ENCODE measurements around the gene GALNT14.

GALNT14 gene

GRCh38 chr2:31071741-31072140 lies 66.5 kb downstream of the GALNT14 start:
- no peak for TF ChIP-seq CTCF (IDR thresholded peaks at IDR 0.05)

GRCh38 chr2:31070339-31071125 lies 67.7 kb downstream of the GALNT14 start:
- H3K4me2 ChIP-seq (ENCODE audit: low read length) = no peak overlapping the region
- H3K27me3 ChIP-seq (ENCODE audit: control insufficient read depth, insufficient read depth, low read length) = no peaks in the 10 kb centered on the region
- no peaks in the 10 kb centered on the region for H3K36me3 ChIP-seq (ENCODE audit: control insufficient read depth, insufficient read depth, low read length)
- H3K79me2 ChIP-seq = no peaks in the 10 kb centered on the region
- H3K4me3 ChIP-seq (ENCODE audit: low read depth, low read length) = no peak overlapping the region
- TF ChIP-seq CTCF (IDR thresholded peaks at IDR 0.05) = no peak
- no peak overlapping the region for H3K9ac ChIP-seq
- H3K27ac ChIP-seq = no peak overlapping the region
- no peak overlapping the region for H2AFZ ChIP-seq
- H3K9me3 ChIP-seq (ENCODE audit: control insufficient read depth, low read length) = no peaks in the 10 kb centered on the region
- H3K4me1 ChIP-seq = no peaks in the 10 kb centered on the region

More at GRCh38 chr2:31071741-31072140, 66.5 kb downstream of the GALNT14 start:
- Histone ChIP-seq H3K27ac (no peak overlapping the region), H3K27me3 (ENCODE audit: control insufficient read depth, insufficient read depth, low read length) (no peaks in the 10 kb centered on the region), H3K4me1 (no peaks in the 10 kb centered on the region), H3K4me3 (ENCODE audit: low read depth, low read length) (no peak overlapping the region), H3K36me3 (ENCODE audit: control insufficient read depth, insufficient read depth, low read length) (no peaks in the 10 kb centered on the region), H3K9ac (no peak overlapping the region), H3K9me3 (ENCODE audit: control insufficient read depth, low read length) (no peaks in the 10 kb centered on the region), H3K79me2 (no peaks in the 10 kb centered on the region), H3K4me2 (ENCODE audit: low read length) (no peak overlapping the region), H2AFZ (peak overlapping the region; percentile 20)

GRCh38 chr2:31069643-31070325 lies 68.5 kb downstream of the GALNT14 start:
- H3K9ac ChIP-seq = no peak overlapping the region
- H3K9me3 ChIP-seq (ENCODE audit: control insufficient read depth, low read length) = no peaks in the 10 kb centered on the region
- H3K27ac ChIP-seq = no peak overlapping the region
- no peak overlapping the region for H2AFZ ChIP-seq
- H3K36me3 ChIP-seq (ENCODE audit: control insufficient read depth, insufficient read depth, low read length) = no peaks in the 10 kb centered on the region
- no peak overlapping the region for H3K4me3 ChIP-seq (ENCODE audit: low read depth, low read length)
- TF ChIP-seq CTCF (IDR thresholded peaks at IDR 0.05) = no peak
- H3K79me2 ChIP-seq = no peaks in the 10 kb centered on the region
- H3K4me2 ChIP-seq (ENCODE audit: low read length) = no peak overlapping the region
- H3K27me3 ChIP-seq (ENCODE audit: control insufficient read depth, insufficient read depth, low read length) = no peaks in the 10 kb centered on the region
- no peaks in the 10 kb centered on the region for H3K4me1 ChIP-seq

GRCh38 chr2:31067259-31067658 lies 71.0 kb downstream of the GALNT14 start:
- Histone ChIP-seq H3K27ac (no peak overlapping the region), H3K9ac (no peak overlapping the region), H3K4me1 (no peaks in the 10 kb centered on the region), H3K36me3 (ENCODE audit: control insufficient read depth, insufficient read depth, low read length) (no peaks in the 10 kb centered on the region), H3K27me3 (ENCODE audit: control insufficient read depth, insufficient read depth, low read length) (no peaks in the 10 kb centered on the region), H3K4me3 (ENCODE audit: low read depth, low read length) (no peak overlapping the region), H2AFZ (no peak overlapping the region), H3K9me3 (ENCODE audit: control insufficient read depth, low read length) (no peaks in the 10 kb centered on the region), H3K79me2 (no peaks in the 10 kb centered on the region), H3K4me2 (ENCODE audit: low read length) (no peak overlapping the region)
- TF ChIP-seq CTCF (IDR thresholded peaks at IDR 0.05) = no peak

Data from parathyroid adenoma (tissue), 2 donors.